K562 (cell line): ENCODE results near the gene SLIT1.

ENCODE experiments used
- BHLHE40 ChIP-seq: IDR thresholded peaks from 2 replicates; pipeline ENCODE4 v1.6.1; 2011; ENCODE audit warnings: low read length, improper control_type of control experiment
- EP300 ChIP-seq: IDR thresholded peaks from 2 replicates; pipeline ENCODE4 v1.6.1; 2012; ENCODE audit warnings: low read length, improper control_type of control experiment
- EZH2 ChIP-seq: IDR thresholded peaks from 2 replicates; pipeline ENCODE4 v1.6.1; 2012; ENCODE audit warnings: low read depth, mild to moderate bottlenecking, inconsistent platforms, low read length, borderline replicate concordance
- KAT7 ChIP-seq: sonication (generic); formaldehyde crosslinking; IDR thresholded peaks from 2 replicates; pipeline ENCODE4 v1.8.0; 2022; ENCODE audit warnings: missing genetic modification reagents, mild to moderate bottlenecking, borderline replicate concordance
- PRPF4 ChIP-seq: fragments of 200-400 bp; formaldehyde crosslinking; IDR thresholded peaks from one replicate; pipeline ENCODE4 v1.6.1; 2017; ENCODE audit warnings: low read length, low read depth, mild to moderate bottlenecking; ENCODE audit not compliant: insufficient read depth, poor library complexity, severe bottlenecking
- SIN3A ChIP-seq, 2 experiments: fragments of 150-350 bp in 1 of 2; IDR thresholded peaks; 2 replicates each; pipeline ENCODE4 v1.6.1; 2011 to 2016; ENCODE audit warnings: borderline replicate concordance in 2 of 2, low read depth in 2 of 2, low read length in 2 of 2, mild to moderate bottlenecking in 2 of 2, moderate library complexity in 2 of 2; ENCODE audit not compliant: control insufficient read depth in 1 of 2
- ZBED1 ChIP-seq: IDR thresholded peaks from 2 replicates; pipeline ENCODE4 v1.6.1; 2014
- ZC3H11A ChIP-seq: IDR thresholded peaks from 2 replicates; pipeline ENCODE4 v1.6.1; 2012; ENCODE audit warnings: low read depth, low read length, improper control_type of control experiment

GRCh38 chr10:97040248-97040584 is 145.5 kb downstream of the SLIT1 start:
- TF ChIP-seq PRPF4 (no peak), ZC3H11A (no peak), SIN3A (IDR thresholded peaks at IDR 0.05; ENCODE audit: borderline replicate concordance in 2 of 2, control insufficient read depth in 1 of 2, low read depth in 2 of 2, low read length in 2 of 2) (no peak), BHLHE40 (no peak), KAT7 (CRISPR knock-in tag) (no peak), EP300 (no peak), ZBED1 (no peak), EZH2 (no peak)
